GM12878 (cell line): ENCODE measurements around the gene AMPD2. TPM values are rescaled to one million over a fixed set of nuclear protein-coding genes. Genes with fewer than 3 reads are reported as not detected.

Source experiments
- ATF3 ChIP-seq: IDR thresholded peaks from 2 replicates; pipeline ENCODE4 v1.6.1; 2011; ENCODE audit warnings: low read depth, mild to moderate bottlenecking, low read length, moderate library complexity, borderline replicate concordance; ENCODE audit errors: extremely low read depth
- FOS ChIP-seq: IDR thresholded peaks from 3 replicates; pipeline ENCODE4 v1.6.1; 2011; ENCODE audit warnings: borderline replicate concordance; ENCODE audit not compliant: insufficient read length; ENCODE audit errors: extremely low read depth
- GATAD2B ChIP-seq: fragments of 450-650 bp; conservative IDR thresholded peaks from 2 replicates; pipeline ENCODE4 v1.6.1; 2017; ENCODE audit warnings: low read depth, mild to moderate bottlenecking, moderate library complexity
- MXI1 ChIP-seq: fragments of 150-350 bp; IDR thresholded peaks from 2 replicates; pipeline ENCODE4 v1.6.1; 2011; ENCODE audit warnings: low read depth, mild to moderate bottlenecking, inconsistent platforms, low read length, improper control_type of control experiment
- NKRF ChIP-seq: fragments of 450-650 bp; conservative IDR thresholded peaks from 2 replicates; pipeline ENCODE4 v1.6.1; 2017; ENCODE audit warnings: mild to moderate bottlenecking, moderate library complexity
- NR2C2 ChIP-seq: IDR thresholded peaks from 2 replicates; pipeline ENCODE4 v1.6.1; 2011; ENCODE audit warnings: borderline replicate concordance, low read depth; ENCODE audit not compliant: control insufficient read depth, insufficient read length
- PAX5 ChIP-seq: IDR thresholded peaks from 2 replicates; pipeline ENCODE4 v1.6.1; 2011; ENCODE audit warnings: low read depth, low read length, borderline replicate concordance
- PAX8 ChIP-seq: fragments of 450-650 bp; IDR thresholded peaks from 2 replicates; pipeline ENCODE4 v1.6.1; 2017; ENCODE audit warnings: mild to moderate bottlenecking, moderate library complexity
- RCOR1 ChIP-seq: conservative IDR thresholded peaks from 2 replicates; pipeline ENCODE4 v1.6.1; 2012; ENCODE audit warnings: low read depth, low read length, improper control_type of control experiment
- SIX5 ChIP-seq: IDR thresholded peaks from 2 replicates; pipeline ENCODE4 v1.6.1; 2011; ENCODE audit warnings: mild to moderate bottlenecking, low read depth, low read length, moderate library complexity; ENCODE audit not compliant: severe bottlenecking
- SMARCA5 ChIP-seq: fragments of 450-650 bp; IDR thresholded peaks from 2 replicates; pipeline ENCODE4 v1.6.1; 2017; ENCODE audit warnings: mild to moderate bottlenecking
- SP1 ChIP-seq: IDR thresholded peaks from one replicate; pipeline ENCODE4 v1.6.1; 2011; ENCODE audit warnings: low read depth, low read length
- TBL1XR1 ChIP-seq: IDR thresholded peaks from 2 replicates; pipeline ENCODE4 v1.6.1; 2012; ENCODE audit warnings: low read depth, low read length, improper control_type of control experiment
- TCF12 ChIP-seq: IDR thresholded peaks from 2 replicates; pipeline ENCODE4 v1.6.1; 2011; ENCODE audit warnings: low read depth, mild to moderate bottlenecking, low read length
- WRNIP1 ChIP-seq: IDR thresholded peaks from 2 replicates; pipeline ENCODE4 v1.6.1; 2011; ENCODE audit warnings: low read depth, low read length, improper control_type of control experiment, borderline replicate concordance
- ZBED1 ChIP-seq: IDR thresholded peaks from 2 replicates; pipeline ENCODE4 v1.6.1; 2016; ENCODE audit warnings: borderline replicate concordance
- ZNF207 ChIP-seq: fragments of 450-650 bp; IDR thresholded peaks from 2 replicates; pipeline ENCODE4 v1.6.1; 2014; ENCODE audit warnings: antibody characterized with exemption, mild to moderate bottlenecking, borderline replicate concordance
- ZNF384 ChIP-seq: IDR thresholded peaks from 2 replicates; pipeline ENCODE4 v1.6.1; 2012; ENCODE audit warnings: low read depth, mild to moderate bottlenecking, low read length, improper control_type of control experiment, borderline replicate concordance
- ZNF622 ChIP-seq: fragments of 450-650 bp; IDR thresholded peaks from 2 replicates; pipeline ENCODE4 v1.6.1; 2017; ENCODE audit warnings: mild to moderate bottlenecking, inconsistent platforms
- ZNF687 ChIP-seq: fragments of 450-650 bp; IDR thresholded peaks from 2 replicates; pipeline ENCODE4 v1.6.1; 2017; ENCODE audit warnings: mild to moderate bottlenecking, moderate library complexity
- ZZZ3 ChIP-seq: IDR thresholded peaks from 2 replicates; pipeline ENCODE4 v1.6.1; 2011; ENCODE audit warnings: low read depth; ENCODE audit not compliant: control insufficient read depth, insufficient read length
- polyA plus RNA-seq, 11 experiments: library from polyadenylated mRNA; depleted of rRNA in 4 of 11; unstranded in 6 of 11; stranded (reverse) in 5 of 11; fragments of >200 nt; fragmentation: Nextera tagmentation in 4 of 11; fragmentation: Illumina TruSeq in 1 of 11; extraction: Ambion mirVana in 4 of 11; extraction: Trizol in 1 of 11; gene quantifications; 1 replicate in 1 of 11; 2 replicates in 10 of 11; pipeline versions ENCODE4 v1.2.1 to v1.2.3, GENCODE V29; 2011 to 2016; ENCODE audit warnings: inconsistent platforms in 2 of 11, missing spikeins in 2 of 11, low read depth in 1 of 11
- total RNA-seq, 4 experiments: library from RNA; depleted of rRNA in 3 of 4; stranded (reverse); fragments of >200 nt in 3 of 4; fragmentation: Illumina TruSeq in 1 of 4; extraction: Trizol in 1 of 4; gene quantifications; 2 replicates each; pipeline versions ENCODE4 v1.2.1 to v1.2.3, GENCODE V29; 2013 to 2021

Gene AMPD2
- total and polyA plus RNA-seq, 10 of the 15 experiments (the other 5 are each of a cell fraction or from before 2014, with no cell fraction given): 2.0 to 75.9 (median 31.3) TPM

- TF ChIP-seq WRNIP1 (no peak), MXI1 (peak; percentile 93), ZNF622 (no peak), ZBED1 (no peak), PAX5 (no peak), TCF12 (0 out of 2 replicates have a peak, but pooled peaks have one; percentile 16), NR2C2 (no peak), RCOR1 (no peak), SIX5 (no peak), ZNF207 (0 out of 2 replicates have a peak, but pooled peaks have one; percentile 8), NKRF (peak; percentile 68), ZNF687 (peak; percentile 69), ATF3 (0 out of 2 replicates have a peak, but pooled peaks have one; percentile 11), SMARCA5 (no peak), ZZZ3 (no peak), GATAD2B (peak; percentile 60; the same call in 1 of the 2 replicates), TBL1XR1 (no peak), SP1 (no peak), FOS (no peak), ZNF384 (peak; percentile 94), PAX8 (no peak)
Observed at GRCh38 chr1:109619576-109620400, at the start of gene AMPD2, which contains the start of gene GNAT2 (continued).
